HepG2 (cell line): ENCODE data around the gene JSRP1. TPM values are rescaled to one million over a fixed set of nuclear protein-coding genes. Genes with fewer than 3 reads are reported as not detected.

Source experiments
- AKAP8 ChIP-seq: sonication (generic); formaldehyde crosslinking; IDR thresholded peaks from 2 replicates; pipeline ENCODE4 v1.5.1; 2020; ENCODE audit warnings: mild to moderate bottlenecking, missing genetic modification reagents
- ARID2 ChIP-seq: sonication (generic); formaldehyde crosslinking; IDR thresholded peaks from 2 replicates; pipeline ENCODE4 v1.8.1; 2022; ENCODE audit warnings: mild to moderate bottlenecking, missing genetic modification reagents, borderline replicate concordance
- MIXL1 ChIP-seq: IDR thresholded peaks from 2 replicates; pipeline ENCODE4 v1.6.1; 2016
- MTA1 ChIP-seq: sonication (generic); formaldehyde crosslinking; IDR thresholded peaks from 2 replicates; pipeline ENCODE4 v1.4.0; 2020; ENCODE audit warnings: missing genetic modification reagents, mild to moderate bottlenecking, borderline replicate concordance
- NFIB ChIP-seq: sonication (generic); formaldehyde crosslinking; IDR thresholded peaks from 2 replicates; pipeline ENCODE4 v1.9.0; 2021; ENCODE audit warnings: missing genetic modification reagents, mild to moderate bottlenecking, borderline replicate concordance
- PITX1 ChIP-seq: sonication (generic); formaldehyde crosslinking; IDR thresholded peaks from 2 replicates; pipeline ENCODE4 v1.5.1; 2020; ENCODE audit warnings: mild to moderate bottlenecking, missing genetic modification reagents
- SMAD1 ChIP-seq: sonication (generic); formaldehyde crosslinking; IDR thresholded peaks from 2 replicates; pipeline ENCODE4 v1.4.0; 2020; ENCODE audit warnings: missing genetic modification reagents, low read depth, mild to moderate bottlenecking, borderline replicate concordance
- THAP11 ChIP-seq: IDR thresholded peaks from 2 replicates; pipeline ENCODE4 v1.6.1; 2016; ENCODE audit warnings: missing biosample characterization, missing genetic modification reagents
- YEATS4 ChIP-seq: sonication (generic); formaldehyde crosslinking; IDR thresholded peaks from 2 replicates; pipeline ENCODE4 v1.4.0; 2020; ENCODE audit warnings: missing genetic modification reagents, borderline replicate concordance
- ZNF12 ChIP-seq: sonication (generic); formaldehyde crosslinking; IDR thresholded peaks from 2 replicates; pipeline ENCODE4 v1.5.0; 2020; ENCODE audit warnings: missing genetic modification reagents
- ZNF543 ChIP-seq: sonication (generic); formaldehyde crosslinking; IDR thresholded peaks from 2 replicates; pipeline ENCODE4 v1.4.0; 2020; ENCODE audit warnings: mild to moderate bottlenecking, missing genetic modification reagents
- polyA plus RNA-seq, 8 experiments: library from polyadenylated mRNA; depleted of rRNA in 3 of 8; stranded (reverse) in 7 of 8; unstranded in 1 of 8; fragments of >200 nt; fragmentation: Illumina TruSeq in 4 of 8; extraction: Trizol in 4 of 8; gene quantifications; 2 replicates each; pipeline versions ENCODE4 v1.2.1 to v1.2.3, GENCODE V29; 2011 to 2016; ENCODE audit warnings: low read depth in 4 of 8, missing spikeins in 1 of 8, mixed read lengths in 1 of 8; ENCODE audit not compliant: insufficient read depth in 1 of 8
- total RNA-seq, 5 experiments: library from RNA; depleted of rRNA; stranded (reverse); fragments of >200 nt; fragmentation: Illumina TruSeq; extraction: Trizol; gene quantifications; 2 replicates each; pipeline ENCODE4 v1.2.3, GENCODE V29; 2016; ENCODE audit warnings: low read depth in 1 of 5
- TF ChIP-seq, protein P1 (sequence below): sonication (generic); formaldehyde crosslinking; IDR thresholded peaks from 2 replicates; pipeline ENCODE4 v1.5.1; 2020; ENCODE audit warnings: mild to moderate bottlenecking, missing genetic modification reagents, borderline replicate concordance
- TF ChIP-seq, protein P2 (sequence below): sonication (generic); formaldehyde crosslinking; IDR thresholded peaks from 2 replicates; pipeline ENCODE4 v1.4.0; 2020; ENCODE audit warnings: missing genetic modification reagents, mild to moderate bottlenecking, borderline replicate concordance
- TF ChIP-seq, protein P3 (sequence below): sonication (generic); formaldehyde crosslinking; IDR thresholded peaks from 2 replicates; pipeline ENCODE4 v1.5.0; 2020; ENCODE audit warnings: mild to moderate bottlenecking, missing genetic modification reagents, borderline replicate concordance
- TF ChIP-seq, protein P4 (sequence below): sonication (generic); formaldehyde crosslinking; IDR thresholded peaks from 2 replicates; pipeline ENCODE4 v1.4.0; 2020; ENCODE audit warnings: missing genetic modification reagents, low read depth, mild to moderate bottlenecking, borderline replicate concordance
- TF ChIP-seq, protein P5 (sequence below): IDR thresholded peaks from 2 replicates; pipeline ENCODE4 v1.6.1; 2016; ENCODE audit warnings: low read depth

JSRP1 gene
- total and polyA plus RNA-seq, 2 of the 13 experiments (the other 11 are each of a cell fraction or from before 2014, with no cell fraction given): 0.16 to 0.38 TPM

DNA sequence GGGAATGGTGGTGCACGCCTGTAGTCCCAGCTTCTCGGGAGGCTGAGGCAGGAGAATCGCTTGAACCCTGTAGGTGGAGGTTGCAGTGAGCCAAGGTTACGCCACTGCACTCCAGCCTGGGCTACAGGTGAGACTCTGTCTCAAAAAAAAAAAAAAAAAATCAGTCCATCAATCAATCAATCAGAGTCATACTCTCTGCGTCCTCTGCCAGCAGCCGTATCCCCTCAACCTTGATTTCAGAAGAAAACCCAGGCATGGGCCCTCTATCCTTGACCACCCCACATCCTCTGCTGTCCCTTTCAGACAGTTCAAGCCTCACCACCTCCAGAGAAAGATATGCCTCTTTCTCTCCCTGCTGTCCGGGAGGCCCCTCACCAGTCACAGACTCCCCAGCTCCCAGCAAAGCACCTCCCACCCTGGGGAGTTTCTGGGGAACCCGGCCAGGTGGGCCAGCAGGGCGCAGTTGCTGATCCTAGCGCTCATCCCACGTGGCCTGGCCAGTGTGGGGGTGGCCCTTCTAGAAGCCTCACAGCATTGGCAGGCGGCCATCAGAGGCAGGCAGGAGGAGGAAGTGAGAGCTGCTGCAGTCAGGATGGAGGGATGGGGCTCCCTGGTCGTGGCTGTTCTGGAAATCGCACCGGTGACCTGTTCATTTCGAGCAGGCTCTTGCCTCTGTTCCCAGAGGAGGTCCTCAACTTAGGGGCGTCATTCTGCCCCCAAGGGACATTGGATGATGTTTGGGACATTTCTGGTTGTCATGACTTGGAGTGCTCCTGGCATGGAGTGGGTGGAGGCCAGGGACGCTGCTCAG lies 10.2 kb upstream of the JSRP1 start (continued):
- TF ChIP-seq, protein P1, sequence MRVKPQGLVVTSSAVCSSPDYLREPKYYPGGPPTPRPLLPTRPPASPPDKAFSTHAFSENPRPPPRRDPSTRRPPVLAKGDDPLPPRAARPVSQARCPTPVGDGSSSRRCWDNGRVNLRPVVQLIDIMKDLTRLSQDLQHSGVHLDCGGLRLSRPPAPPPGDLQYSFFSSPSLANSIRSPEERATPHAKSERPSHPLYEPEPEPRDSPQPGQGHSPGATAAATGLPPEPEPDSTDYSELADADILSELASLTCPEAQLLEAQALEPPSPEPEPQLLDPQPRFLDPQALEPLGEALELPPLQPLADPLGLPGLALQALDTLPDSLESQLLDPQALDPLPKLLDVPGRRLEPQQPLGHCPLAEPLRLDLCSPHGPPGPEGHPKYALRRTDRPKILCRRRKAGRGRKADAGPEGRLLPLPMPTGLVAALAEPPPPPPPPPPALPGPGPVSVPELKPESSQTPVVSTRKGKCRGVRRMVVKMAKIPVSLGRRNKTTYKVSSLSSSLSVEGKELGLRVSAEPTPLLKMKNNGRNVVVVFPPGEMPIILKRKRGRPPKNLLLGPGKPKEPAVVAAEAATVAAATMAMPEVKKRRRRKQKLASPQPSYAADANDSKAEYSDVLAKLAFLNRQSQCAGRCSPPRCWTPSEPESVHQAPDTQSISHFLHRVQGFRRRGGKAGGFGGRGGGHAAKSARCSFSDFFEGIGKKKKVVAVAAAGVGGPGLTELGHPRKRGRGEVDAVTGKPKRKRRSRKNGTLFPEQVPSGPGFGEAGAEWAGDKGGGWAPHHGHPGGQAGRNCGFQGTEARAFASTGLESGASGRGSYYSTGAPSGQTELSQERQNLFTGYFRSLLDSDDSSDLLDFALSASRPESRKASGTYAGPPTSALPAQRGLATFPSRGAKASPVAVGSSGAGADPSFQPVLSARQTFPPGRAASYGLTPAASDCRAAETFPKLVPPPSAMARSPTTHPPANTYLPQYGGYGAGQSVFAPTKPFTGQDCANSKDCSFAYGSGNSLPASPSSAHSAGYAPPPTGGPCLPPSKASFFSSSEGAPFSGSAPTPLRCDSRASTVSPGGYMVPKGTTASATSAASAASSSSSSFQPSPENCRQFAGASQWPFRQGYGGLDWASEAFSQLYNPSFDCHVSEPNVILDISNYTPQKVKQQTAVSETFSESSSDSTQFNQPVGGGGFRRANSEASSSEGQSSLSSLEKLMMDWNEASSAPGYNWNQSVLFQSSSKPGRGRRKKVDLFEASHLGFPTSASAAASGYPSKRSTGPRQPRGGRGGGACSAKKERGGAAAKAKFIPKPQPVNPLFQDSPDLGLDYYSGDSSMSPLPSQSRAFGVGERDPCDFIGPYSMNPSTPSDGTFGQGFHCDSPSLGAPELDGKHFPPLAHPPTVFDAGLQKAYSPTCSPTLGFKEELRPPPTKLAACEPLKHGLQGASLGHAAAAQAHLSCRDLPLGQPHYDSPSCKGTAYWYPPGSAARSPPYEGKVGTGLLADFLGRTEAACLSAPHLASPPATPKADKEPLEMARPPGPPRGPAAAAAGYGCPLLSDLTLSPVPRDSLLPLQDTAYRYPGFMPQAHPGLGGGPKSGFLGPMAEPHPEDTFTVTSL (CRISPR knock-in tag): no peak
- TF ChIP-seq ZNF12 (CRISPR knock-in tag) (0 out of 2 replicates have a peak, but pooled peaks have one; percentile 24), ARID2 (CRISPR knock-in tag) (no peak), THAP11 (CRISPR knock-in tag) (peak; percentile 41; the same call in 1 of the 2 replicates), YEATS4 (CRISPR knock-in tag) (peak; percentile 24; the same call in 1 of the 2 replicates), PITX1 (CRISPR knock-in tag) (no peak), MTA1 (CRISPR knock-in tag) (no peak), MIXL1 (0 out of 2 replicates have a peak, but pooled peaks have one; percentile 27), NFIB (CRISPR knock-in tag) (no peak), SMAD1 (CRISPR knock-in tag) (no peak), AKAP8 (CRISPR knock-in tag) (no peak), ZNF543 (no peak)
- TF ChIP-seq, protein P2, sequence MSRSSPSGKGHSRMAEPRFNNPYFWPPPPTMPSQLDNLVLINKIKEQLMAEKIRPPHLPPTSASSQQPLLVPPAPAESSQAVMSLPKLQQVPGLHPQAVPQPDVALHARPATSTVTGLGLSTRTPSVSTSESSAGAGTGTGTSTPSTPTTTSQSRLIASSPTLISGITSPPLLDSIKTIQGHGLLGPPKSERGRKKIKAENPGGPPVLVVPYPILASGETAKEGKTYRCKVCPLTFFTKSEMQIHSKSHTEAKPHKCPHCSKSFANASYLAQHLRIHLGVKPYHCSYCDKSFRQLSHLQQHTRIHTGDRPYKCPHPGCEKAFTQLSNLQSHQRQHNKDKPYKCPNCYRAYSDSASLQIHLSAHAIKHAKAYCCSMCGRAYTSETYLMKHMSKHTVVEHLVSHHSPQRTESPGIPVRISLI (CRISPR knock-in tag): peak; percentile 61; the same call in 1 of the 2 replicates
- TF ChIP-seq, protein P3, sequence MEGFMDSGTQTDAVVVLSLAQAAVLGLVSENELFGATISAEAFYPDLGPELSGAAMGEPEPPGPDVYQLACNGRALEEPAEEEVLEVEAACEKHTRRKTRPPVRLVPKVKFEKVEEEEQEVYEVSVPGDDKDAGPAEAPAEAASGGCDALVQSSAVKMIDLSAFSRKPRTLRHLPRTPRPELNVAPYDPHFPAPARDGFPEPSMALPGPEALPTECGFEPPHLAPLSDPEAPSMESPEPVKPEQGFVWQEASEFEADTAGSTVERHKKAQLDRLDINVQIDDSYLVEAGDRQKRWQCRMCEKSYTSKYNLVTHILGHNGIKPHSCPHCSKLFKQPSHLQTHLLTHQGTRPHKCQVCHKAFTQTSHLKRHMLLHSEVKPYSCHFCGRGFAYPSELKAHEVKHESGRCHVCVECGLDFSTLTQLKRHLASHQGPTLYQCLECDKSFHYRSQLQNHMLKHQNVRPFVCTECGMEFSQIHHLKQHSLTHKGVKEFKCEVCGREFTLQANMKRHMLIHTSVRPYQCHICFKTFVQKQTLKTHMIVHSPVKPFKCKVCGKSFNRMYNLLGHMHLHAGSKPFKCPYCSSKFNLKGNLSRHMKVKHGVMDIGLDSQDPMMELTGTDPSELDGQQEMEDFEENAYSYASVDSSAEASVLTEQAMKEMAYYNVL (CRISPR knock-in tag): no peak
- TF ChIP-seq, protein P4, sequence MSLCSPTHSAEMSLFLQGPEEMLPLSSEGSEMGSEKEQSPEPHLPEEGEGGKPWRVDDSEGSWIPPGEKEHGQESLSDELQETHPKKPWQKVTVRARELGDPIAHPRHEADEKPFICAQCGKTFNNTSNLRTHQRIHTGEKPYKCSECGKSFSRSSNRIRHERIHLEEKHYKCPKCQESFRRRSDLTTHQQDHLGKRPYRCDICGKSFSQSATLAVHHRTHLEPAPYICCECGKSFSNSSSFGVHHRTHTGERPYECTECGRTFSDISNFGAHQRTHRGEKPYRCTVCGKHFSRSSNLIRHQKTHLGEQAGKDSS: no peak
- TF ChIP-seq, protein P5, sequence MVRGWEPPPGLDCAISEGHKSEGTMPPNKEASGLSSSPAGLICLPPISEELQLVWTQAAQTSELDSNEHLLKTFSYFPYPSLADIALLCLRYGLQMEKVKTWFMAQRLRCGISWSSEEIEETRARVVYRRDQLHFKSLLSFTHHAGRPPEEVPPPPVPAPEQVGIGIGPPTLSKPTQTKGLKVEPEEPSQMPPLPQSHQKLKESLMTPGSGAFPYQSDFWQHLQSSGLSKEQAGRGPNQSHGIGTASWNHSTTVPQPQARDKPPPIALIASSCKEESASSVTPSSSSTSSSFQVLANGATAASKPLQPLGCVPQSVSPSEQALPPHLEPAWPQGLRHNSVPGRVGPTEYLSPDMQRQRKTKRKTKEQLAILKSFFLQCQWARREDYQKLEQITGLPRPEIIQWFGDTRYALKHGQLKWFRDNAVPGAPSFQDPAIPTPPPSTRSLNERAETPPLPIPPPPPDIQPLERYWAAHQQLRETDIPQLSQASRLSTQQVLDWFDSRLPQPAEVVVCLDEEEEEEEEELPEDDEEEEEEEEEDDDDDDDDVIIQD (CRISPR knock-in tag): no peak
